ENCODE results near the gene FER. TPM values are rescaled to one million over a fixed set of nuclear protein-coding genes. Genes with fewer than 3 reads are reported as not detected.

Gene FER
- total RNA-seq, 2 experiments from 2014 or later, result 14.2 to 15.9 TPM

DNA sequence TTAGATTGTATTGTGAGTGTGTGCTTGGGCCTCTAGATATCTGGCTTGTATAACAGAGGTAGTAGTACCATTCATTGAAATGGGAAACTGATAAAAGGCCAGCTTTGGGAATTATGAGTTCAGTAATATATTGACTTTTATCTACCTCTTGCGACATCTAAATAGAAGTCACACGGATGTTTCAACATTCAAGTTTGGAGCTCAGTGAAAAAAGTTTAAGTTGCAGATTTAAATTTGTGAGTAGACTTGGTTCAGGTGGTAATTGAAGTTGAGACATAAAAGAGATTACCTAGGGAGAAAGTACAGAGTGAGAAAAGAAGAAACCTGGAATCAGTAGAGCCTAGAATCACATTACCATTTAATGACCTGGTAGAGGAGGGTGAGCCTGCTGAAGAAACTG, 189.5 kb downstream of the FER start:
- no peak overlapping the region for H3K4me3 Mint-ChIP-seq

DNA sequence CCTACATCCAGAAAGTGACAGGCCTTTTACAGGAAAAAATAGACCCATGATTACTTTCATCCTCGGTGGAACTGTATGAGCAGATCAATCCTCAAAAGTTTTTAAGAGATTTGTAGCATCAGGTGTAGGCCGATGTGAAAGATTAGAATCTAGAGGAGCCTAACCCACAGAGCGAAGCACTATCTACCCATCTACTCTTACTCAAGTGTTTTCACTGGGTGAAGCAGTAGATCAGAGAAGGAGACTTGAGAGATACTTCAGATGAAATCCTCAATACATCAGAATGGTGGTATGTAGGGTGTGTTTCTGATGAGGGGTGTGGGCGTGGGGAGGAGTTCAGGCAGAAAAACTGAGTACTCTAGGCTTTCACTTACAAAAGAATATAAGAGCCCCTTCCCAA, 192.8 kb downstream of the FER start:
- Mint-ChIP-seq H3K9me3 (no peaks in the 10 kb centered on the region), H3K36me3 (ENCODE audit: low read depth) (no peaks in the 10 kb centered on the region), H3K4me1 (ENCODE audit: low read depth) (no peaks in the 10 kb centered on the region), H3K4me3 (no peak overlapping the region), H3K27me3 (no peaks in the 10 kb centered on the region), H3K27ac (no peak overlapping the region)
- Histone ChIP-seq H3K4me3 (ENCODE audit: low read length) (no peak overlapping the region), H3K9me3 (ENCODE audit: control insufficient read depth in 1 of 2, insufficient read depth in 1 of 2, low read length in 2 of 2) (no peaks in the 10 kb centered on the region), H3K27me3 (ENCODE audit: control insufficient read depth in 1 of 2, insufficient read depth in 2 of 2, low read length in 2 of 2) (no peaks in the 10 kb centered on the region), H3K27ac (ENCODE audit: low read depth in 1 of 2, low read length in 2 of 2) (no peak overlapping the region), H3K36me3 (ENCODE audit: insufficient read depth, low read length) (no peaks in the 10 kb centered on the region), H3K4me1 (ENCODE audit: insufficient read depth, low read length) (no peaks in the 10 kb centered on the region)
- POLR2A ChIA-PET, result interaction anchor here (1.5 kb wide), 1 partner anchor 19 kb away, joined by 3 read pairs; no protein-coding TSS in a partner anchor
- intact Hi-C loops (cut with DNase I, micrococcal nuclease), result no loop called here
- CTCF ChIA-PET, result interaction anchor here (1.1 kb wide), 1 partner anchor 17 kb away, joined by 3 read pairs; no protein-coding TSS in a partner anchor
- TF ChIP-seq, protein P1, sequence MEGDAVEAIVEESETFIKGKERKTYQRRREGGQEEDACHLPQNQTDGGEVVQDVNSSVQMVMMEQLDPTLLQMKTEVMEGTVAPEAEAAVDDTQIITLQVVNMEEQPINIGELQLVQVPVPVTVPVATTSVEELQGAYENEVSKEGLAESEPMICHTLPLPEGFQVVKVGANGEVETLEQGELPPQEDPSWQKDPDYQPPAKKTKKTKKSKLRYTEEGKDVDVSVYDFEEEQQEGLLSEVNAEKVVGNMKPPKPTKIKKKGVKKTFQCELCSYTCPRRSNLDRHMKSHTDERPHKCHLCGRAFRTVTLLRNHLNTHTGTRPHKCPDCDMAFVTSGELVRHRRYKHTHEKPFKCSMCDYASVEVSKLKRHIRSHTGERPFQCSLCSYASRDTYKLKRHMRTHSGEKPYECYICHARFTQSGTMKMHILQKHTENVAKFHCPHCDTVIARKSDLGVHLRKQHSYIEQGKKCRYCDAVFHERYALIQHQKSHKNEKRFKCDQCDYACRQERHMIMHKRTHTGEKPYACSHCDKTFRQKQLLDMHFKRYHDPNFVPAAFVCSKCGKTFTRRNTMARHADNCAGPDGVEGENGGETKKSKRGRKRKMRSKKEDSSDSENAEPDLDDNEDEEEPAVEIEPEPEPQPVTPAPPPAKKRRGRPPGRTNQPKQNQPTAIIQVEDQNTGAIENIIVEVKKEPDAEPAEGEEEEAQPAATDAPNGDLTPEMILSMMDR (IDR thresholded peaks at IDR 0.05), result no peak
- ATAC-seq (ENCODE audit: poor library complexity), result no peak
- DNase-seq, result no peak

More for the DNA sequence above, 189.5 kb downstream of the FER start:
- H3K36me3 Mint-ChIP-seq (ENCODE audit: low read depth), result peaks cover 18% of the 10 kb centered on the region
- Histone ChIP-seq H3K4me3 (ENCODE audit: low read length) (no peak overlapping the region), H3K27me3 (ENCODE audit: control insufficient read depth in 1 of 2, insufficient read depth in 2 of 2, low read length in 2 of 2) (no peaks in the 10 kb centered on the region), H3K27ac (ENCODE audit: low read depth in 1 of 2, low read length in 2 of 2) (no peak overlapping the region), H3K9me3 (ENCODE audit: control insufficient read depth in 1 of 2, insufficient read depth in 1 of 2, low read length in 2 of 2) (no peaks in the 10 kb centered on the region), H3K36me3 (ENCODE audit: insufficient read depth, low read length) (no peaks in the 10 kb centered on the region), H3K4me1 (ENCODE audit: insufficient read depth, low read length) (no peaks in the 10 kb centered on the region)
- POLR2A ChIA-PET, result no interaction called here
- no peaks in the 10 kb centered on the region for H3K4me1 Mint-ChIP-seq (ENCODE audit: low read depth)
- CTCF ChIA-PET, result no interaction called here
- no peak overlapping the region for H3K27ac Mint-ChIP-seq
- TF ChIP-seq, protein P1 (IDR thresholded peaks at IDR 0.05), result no peak
- H3K27me3 Mint-ChIP-seq, result no peaks in the 10 kb centered on the region
- DNase-seq (no peak), ATAC-seq (ENCODE audit: poor library complexity) (no peak)
- intact Hi-C loops (cut with DNase I, micrococcal nuclease), result no loop called here
- H3K9me3 Mint-ChIP-seq, result no peaks in the 10 kb centered on the region

DNA sequence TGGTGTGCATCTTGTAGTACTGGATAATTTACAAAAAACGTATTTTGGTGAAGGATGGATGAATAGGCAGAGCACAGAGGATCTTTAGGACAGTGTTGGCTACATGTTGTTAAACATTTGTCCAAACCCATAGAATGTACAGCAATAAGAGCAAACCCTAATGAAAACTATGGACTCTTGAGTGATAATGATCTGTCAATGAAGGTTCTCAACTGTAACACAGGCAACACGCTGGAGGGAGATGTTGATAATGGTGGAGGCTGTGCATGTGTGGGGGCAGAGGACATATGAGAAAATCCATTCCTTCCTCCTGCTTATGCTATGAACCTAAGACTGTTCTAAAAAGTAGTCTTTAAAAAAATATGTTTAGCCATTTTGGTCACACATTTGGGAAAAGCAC, 194.0 kb downstream of the FER start:
- Histone ChIP-seq H3K27ac (ENCODE audit: low read depth in 1 of 2, low read length in 2 of 2) (no peak overlapping the region), H3K36me3 (ENCODE audit: insufficient read depth, low read length) (no peaks in the 10 kb centered on the region), H3K4me3 (ENCODE audit: low read length) (no peak overlapping the region), H3K27me3 (ENCODE audit: control insufficient read depth in 1 of 2, insufficient read depth in 2 of 2, low read length in 2 of 2) (no peaks in the 10 kb centered on the region), H3K4me1 (ENCODE audit: insufficient read depth, low read length) (no peaks in the 10 kb centered on the region), H3K9me3 (ENCODE audit: control insufficient read depth in 1 of 2, insufficient read depth in 1 of 2, low read length in 2 of 2) (no peaks in the 10 kb centered on the region)
- H3K4me1 Mint-ChIP-seq (ENCODE audit: low read depth), result no peaks in the 10 kb centered on the region
- no peaks in the 10 kb centered on the region for H3K27me3 Mint-ChIP-seq
- TF ChIP-seq, protein P1 (IDR thresholded peaks at IDR 0.05), result no peak
- H3K27ac Mint-ChIP-seq, result no peak overlapping the region
- intact Hi-C loops (cut with DNase I, micrococcal nuclease), result no loop called here
- no peak for ATAC-seq (ENCODE audit: poor library complexity)
- CTCF ChIA-PET, result interaction anchor here (1.1 kb wide), 1 partner anchor 15 kb away, joined by 3 read pairs; no protein-coding TSS in a partner anchor
- no peaks in the 10 kb centered on the region for H3K9me3 Mint-ChIP-seq
- no peak for DNase-seq
- H3K4me3 Mint-ChIP-seq, result no peak overlapping the region
- no peaks in the 10 kb centered on the region for H3K36me3 Mint-ChIP-seq (ENCODE audit: low read depth)
- POLR2A ChIA-PET, result no interaction called here
